NCI-H446 treated with DMSO at 0.1 percent for 48 hours (cell line): ENCODE measurements around the gene NIPA2.

Experiments
- DNase-seq: peaks from one replicate; lab custom pipeline; 2025; lab: John Stamatoyannopoulos, UW

NIPA2 gene

DNA sequence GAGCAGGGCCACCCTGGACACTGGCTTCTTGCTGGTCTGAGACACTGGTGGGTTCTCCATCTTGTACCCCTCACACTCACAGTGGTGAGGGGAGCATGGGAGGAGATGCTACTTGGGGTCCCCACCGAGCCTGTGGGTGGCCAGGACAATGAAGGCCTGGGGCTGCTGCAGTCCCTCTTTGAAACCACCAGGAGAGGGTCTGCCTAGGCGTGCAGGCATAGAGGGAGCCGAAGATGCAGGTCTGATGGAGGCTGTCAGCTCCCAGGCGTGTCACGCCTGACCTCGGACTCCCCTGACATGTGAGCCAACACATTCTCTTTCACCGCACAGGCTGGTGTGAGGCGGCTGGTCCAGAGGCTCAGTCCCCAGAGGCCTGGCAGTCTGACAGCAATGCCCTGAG, 39.1 kb downstream of the NIPA2 start:
- DNase-seq = no peak

DNA sequence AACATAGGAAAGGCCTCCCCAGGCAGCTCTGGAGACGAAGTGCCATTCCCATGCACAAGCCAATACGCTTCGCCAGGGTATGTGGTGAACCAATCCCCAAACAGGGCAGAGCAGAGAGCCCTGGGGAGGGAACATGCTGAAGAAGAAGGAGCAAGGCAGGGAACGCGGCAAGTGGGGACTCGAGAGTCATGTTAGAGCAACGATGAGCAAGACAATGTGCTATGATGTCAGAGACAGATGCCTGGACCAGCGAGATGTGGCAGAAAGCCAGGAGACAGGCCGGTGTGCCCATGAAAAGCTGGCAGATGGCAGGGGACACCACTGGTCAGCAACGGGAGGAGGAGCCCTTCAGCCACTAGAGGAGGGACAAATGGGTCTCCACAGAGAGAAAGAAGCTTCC, 39.6 kb downstream of the NIPA2 start:
- no peak for DNase-seq

DNA sequence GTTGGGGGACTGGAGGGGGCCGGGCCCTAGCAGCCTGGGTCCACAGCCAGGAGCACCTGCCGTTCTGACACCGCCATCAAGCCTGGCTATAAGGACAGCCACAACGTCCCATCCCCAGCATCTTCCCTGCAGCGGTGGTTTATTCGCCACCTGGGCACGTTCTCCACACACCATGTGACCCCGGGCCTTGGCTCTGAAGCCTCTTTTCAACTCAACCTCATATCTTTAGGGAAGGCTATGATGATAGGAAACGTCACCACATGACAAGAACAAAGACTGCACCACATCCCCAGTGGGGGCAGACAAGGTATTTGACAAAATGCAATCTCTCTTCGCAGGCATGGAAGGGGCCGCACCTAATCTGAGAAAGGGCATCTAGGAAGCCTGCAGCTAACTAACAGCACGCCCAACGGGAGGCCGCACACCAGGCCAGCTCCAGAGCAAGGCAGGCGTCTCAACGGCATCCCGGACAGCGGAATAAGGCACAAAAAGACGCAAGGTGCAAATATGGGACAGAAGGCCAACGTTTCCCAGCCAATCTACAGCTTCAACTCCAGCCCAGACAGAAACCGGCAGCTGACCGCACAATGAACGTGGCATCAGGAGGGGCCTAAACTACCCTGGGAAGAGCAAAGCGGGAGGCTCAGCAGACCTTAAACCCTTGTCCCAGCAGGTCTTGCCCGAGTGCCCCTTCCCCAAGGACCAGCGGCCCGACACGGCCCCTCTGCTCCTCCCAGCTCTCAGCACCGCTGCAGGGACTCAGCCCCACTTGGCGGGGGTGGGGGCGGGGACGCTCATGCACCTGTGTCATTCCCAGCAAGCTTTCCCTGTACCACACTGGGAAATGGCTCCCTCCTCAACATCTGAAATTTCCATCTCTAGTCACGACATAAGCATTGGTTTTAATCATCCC, 41.9 kb downstream of the NIPA2 start:
- no peak for DNase-seq

DNA sequence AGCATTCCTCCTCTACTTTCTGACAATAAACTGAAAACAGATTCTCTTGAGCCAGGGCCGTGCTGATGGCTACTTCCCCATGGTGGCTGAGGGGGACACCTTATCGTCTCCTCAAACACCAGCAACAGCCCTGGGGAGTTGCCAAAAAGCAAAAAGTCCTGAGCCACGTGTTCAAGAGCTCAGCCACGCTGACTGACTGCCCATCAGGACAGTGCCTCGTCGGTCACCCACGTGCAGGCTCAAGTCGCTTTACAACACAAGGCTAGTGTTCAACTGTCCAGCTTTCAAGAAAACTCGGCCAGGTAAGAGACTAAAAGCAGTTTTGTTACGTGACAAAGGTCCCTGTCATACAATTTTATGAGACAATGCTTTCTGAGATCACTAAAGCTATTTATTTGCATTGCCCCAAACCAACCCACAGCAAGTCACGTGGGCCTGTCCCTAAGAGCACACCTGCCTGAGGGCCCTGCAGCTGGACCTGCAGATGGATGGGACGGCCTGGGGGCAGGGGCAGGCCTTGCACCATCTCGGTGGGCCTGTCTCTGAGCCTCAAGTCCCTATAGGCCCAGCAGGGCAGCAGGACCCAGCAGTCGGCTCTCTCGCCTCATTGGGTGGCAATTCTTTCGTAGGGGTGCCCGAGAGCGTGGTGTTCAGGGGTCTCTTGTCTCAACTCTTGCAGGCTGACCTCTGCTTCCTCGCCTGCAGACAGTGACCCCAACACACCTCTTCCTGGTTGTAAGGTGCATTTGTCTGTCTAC, 42.7 kb downstream of the NIPA2 start:
- DNase-seq = no peak

DNA sequence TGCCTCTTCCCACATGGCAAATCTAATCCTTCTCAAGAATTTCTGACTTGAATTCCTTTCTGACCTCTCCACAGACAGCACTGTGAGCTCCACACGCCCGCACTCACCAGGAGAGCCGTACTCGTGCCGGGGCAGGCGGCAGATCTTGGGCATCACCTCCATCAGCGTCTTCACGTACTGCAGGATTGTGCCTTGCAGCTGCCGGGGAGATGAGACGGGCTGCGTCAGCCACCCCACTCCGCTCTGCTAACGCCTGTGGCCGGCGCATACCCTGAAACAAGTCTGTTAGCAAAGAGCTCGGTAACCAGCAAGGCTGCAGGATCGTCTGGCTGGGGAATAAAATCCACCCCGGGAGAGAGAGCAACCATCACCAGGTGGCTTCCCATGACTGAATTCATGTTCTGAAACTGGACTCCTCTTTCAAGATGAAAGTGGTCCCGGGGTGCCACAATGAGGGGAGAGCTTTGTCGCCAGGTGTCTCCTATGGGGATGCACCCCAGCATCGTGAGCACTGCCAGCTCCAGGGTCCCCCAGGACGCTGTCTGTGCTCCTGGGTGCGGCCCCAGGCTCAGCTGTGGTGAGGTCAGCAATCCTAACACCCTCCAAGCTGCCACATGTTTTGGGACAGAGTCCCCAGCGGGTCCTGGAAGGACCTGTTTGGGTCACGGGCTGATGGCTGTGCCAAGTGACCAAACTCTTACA, 43.4 kb downstream of the NIPA2 start:
- no peak for DNase-seq

DNA sequence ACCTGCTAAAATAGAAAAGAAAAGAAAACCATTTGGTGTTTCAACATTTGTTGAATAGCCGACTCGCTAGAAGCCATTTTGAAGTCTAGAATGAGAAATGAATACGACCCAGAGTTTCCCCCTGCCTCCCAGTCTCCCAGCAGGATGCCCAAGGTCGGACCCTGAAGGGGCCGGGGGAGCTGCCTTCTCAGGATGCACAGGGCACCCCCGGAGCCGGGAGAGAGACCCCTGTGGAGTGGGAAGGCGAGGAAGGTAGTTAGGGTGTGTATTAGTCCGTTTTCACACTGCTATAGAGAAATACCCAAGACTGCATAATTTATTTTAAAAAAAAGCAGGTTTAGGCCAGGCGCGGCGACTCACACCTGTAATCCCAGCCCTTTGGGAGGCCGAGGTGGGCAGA, 44.7 kb downstream of the NIPA2 start:
- DNase-seq = no peak

DNA sequence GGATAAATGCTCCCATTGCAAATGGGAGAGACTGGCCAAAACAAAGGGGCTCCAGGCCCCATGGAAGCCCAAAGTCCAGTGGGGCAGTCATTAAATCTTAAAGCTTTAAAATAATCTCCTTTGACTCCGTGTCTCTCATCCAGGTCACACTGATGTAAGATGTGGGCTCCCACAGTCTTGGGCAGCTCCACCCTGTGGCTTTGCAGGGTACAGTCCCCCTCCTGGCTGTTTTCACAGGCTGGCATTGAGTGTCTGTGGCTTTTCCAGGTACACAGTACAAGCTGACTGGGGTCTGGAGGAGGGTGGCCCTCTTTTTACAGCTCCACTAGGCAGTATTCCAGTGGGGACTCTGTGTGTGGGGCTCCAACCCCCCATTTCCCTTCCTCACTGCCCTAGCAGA, 45.9 kb downstream of the NIPA2 start:
- no peak for DNase-seq

DNA sequence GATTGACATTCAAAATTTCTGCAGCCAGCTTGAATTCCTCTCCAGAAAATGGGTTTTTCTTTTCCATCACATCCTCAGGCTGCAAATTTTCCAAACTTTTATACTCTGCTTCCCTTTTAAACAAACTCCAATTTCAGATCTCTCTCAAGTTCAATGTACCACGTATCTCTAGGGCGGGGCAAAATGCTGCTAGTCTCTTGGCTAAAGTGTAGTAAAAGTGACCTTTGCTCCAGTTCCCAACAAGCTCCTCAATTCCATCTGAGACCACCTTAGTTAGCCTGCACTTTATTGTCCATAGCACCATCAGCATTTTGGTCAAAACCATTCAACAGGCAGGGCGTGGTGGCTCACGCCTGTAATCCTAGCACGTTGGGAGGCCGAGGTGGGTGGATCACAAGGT, 46.7 kb downstream of the NIPA2 start:
- no peak for DNase-seq

DNA sequence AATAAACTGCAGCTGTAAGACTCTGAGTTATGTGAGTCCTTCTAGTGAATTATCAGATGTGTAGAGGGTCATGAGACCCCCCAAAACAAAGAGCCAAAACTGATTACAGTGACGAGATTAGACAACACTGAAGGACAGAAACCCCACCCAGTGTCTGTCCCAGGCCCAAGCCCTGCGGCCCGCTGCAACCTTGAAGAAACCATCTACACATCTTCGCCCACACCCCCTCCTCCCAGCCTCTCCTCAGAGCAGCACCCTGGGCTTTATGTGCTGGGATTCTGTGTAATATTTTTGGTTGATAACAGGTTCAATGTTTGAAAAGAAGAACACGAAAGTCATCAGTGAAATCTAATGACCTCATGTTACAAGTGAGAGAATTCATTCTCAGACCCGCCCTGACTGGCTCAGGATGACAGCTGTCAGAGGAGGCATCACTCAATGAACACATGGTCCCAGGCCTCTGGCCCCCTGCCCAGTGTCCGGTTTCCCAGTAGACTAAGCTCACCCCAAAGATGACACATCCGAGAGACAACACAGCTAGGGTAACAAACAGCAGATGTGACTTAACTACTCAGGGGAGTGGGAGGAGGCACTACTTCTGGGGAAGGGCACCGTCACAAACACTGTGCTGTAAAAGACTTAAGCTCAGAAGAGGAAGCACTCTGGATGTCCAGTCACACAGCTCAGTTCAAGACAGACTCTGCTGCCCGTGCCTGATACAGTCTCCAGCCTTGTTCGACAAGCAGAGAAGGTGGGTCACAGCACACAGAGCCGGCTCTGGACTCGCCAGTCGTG, 48.9 kb downstream of the NIPA2 start:
- no peak for DNase-seq

DNA sequence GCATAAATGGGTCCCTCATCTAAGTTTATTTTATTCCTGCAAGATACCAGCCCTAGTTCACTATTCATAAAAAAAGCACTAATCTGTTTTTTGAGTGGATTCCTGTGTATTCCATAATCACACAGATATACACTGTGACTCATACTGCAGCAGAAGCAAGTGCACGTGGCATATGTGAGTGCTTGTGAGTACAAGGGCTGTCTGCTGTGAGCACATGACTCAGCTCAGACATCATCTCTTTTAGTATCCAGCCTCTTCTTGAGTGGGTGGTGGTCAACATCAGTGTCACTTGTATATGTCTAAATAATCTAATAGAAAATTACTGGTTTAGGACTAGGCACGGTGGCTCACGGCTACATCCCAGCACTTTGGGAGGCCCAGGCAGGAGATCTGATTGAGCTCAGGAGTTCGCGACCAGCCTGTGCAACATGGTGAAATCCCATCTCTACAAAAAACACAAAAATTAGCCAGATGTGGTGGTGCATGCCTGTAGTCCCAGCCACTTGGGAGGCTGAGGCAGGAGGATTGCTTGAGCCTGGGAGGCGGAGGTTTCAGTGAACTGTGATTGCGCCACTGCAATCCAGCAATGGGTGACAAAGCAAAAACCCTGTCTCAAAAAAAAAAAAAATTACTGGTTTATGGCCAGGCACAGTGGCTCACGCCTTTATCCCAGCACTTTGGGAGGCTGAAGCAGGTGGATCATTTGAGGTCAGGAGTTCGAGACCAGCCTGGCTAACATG, 49.8 kb downstream of the NIPA2 start:
- no peak for DNase-seq

DNA sequence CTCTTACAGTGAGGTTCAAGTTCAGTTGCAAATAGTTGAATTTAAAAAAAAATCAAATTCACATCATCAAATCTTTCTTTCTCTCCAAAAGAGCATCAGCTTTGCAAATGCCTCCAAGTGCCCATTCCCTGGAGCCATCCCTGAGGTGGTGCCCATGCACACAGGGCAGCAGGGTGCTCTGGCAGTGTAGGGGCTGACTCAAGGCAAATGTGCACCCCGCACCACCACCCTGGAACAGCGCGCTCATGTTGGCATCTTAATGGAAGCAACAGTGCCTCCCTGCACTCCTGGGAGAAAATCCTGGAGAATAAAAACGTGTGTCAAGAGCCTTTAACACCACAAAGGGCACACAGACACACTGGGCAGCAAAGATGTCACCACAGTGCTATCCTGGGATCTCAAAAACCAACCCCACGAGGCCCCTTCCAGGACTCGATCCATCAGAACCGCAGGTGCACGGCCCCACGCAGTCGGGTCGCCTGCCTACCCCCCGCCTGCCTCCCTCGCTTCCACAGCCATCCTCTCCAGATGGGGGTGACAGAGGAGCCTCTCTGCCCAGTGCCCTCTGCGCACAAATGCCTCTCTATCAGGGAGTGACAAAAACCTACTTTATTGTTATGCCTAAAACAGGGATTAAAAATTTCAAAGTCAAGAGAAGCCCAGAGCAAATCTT, 50.8 kb downstream of the NIPA2 start:
- DNase-seq = no peak

DNA sequence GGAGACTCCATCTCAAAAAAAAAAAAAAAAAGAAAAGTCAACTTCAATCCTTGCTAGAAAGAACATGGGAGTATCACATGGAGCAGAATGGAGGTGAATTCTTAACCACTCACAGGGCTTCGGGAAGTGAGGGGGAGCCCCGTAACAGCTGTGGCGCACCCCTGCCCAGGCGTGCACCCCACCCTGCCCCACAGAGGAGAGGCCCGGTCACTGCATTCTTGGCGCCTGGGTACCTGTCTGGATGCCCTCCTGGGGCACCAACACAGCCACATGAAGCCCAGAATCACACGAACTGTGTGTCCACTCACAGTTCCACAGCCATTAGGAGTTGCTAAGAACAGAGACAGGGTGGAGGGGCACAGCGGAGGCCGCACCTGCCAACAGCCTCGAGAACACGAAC, 51.8 kb downstream of the NIPA2 start:
- DNase-seq = no peak

DNA sequence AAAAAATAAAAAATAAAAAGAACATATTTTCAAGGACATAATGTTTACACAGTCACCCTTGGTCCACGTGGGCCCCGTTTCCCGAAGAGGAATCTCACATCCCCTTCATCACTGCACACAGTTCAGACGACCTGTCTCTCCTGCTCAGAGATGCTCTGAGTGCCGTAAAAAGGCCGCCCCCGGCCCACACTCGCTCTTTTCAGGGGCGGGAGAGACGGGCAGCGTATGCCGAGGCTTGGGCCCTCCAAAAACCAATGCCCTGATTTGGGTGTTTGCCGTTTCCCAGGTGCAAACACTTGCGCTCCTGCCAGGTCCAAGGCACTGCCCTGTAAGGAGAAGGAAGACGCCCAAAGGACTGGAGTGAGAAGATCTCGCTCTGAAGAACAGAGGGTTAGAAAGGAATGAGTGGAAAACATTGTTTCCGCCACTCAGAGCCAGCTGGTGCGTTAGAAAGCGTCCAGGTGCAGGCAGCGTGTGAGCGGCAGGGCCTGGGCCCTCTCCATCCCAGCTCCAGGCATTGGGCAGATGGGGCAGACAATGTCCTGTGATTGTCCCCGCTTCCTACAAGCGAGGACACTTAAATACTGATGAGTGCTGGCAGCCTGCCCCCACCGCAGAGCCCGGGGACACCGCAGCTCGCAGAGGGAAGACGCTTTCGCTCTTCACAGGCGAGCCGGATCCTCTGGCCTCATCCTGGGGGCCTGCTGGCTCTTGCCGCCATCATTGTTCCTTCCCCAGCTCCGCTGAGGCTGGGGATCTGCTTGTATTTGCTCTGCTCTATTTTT, 53.2 kb downstream of the NIPA2 start:
- no peak for DNase-seq

DNA sequence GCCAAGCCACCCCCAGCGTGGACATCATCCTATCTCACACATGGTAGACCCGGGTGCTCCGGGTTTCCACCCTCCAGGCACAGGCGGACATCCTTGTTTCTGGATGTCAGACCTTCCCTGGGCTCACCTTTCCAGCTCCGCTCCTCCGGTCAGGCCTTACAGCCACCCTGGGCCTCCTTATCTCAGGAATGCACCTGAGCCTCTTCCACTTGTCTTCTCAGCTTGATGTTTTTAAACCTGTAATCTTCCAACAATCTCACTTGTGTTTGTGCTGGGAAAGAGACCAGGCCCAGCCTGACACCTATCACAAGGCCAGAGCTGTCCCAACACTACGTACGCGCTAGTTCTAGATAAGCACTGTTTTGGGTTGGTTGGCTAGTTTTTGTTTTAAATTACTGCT, 53.9 kb downstream of the NIPA2 start:
- DNase-seq = no peak

DNA sequence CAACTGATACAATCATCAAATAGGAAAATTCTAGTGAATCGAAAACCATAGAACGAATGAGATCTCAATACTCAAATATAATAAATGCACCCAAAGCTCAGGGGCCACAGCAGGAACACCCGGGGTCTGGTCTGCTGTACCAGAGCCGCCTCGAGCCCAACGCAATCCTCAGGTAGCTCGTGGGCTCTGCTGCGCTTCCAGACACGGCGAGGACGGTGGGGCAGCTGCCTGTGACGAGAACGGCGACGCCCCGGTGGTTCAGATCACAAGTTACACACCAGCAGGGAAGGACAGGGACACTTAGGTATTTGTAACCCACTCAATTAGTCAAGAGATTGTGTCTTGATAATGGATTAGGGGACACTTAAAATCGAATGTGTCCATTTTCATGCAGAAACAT, 54.6 kb downstream of the NIPA2 start:
- DNase-seq = no peak

DNA sequence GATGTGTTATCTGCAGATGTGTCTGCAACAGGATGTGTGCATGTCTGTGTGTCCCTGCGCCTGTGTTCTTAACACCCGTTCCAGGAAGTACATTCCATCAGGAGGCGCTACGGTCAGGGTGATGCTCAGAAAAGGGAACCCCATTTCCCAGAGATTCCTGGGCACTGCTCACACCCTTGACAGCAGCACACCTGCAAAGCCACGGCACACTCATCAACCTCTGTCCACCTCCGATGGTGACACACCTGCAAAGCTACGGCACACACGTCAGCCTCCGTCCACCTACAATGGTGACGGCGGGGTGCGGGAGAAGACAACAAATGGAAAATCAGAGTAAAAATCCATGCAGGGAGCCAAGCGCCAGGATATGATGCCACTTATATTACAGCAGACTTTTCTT, 55.4 kb downstream of the NIPA2 start:
- no peak for DNase-seq

DNA sequence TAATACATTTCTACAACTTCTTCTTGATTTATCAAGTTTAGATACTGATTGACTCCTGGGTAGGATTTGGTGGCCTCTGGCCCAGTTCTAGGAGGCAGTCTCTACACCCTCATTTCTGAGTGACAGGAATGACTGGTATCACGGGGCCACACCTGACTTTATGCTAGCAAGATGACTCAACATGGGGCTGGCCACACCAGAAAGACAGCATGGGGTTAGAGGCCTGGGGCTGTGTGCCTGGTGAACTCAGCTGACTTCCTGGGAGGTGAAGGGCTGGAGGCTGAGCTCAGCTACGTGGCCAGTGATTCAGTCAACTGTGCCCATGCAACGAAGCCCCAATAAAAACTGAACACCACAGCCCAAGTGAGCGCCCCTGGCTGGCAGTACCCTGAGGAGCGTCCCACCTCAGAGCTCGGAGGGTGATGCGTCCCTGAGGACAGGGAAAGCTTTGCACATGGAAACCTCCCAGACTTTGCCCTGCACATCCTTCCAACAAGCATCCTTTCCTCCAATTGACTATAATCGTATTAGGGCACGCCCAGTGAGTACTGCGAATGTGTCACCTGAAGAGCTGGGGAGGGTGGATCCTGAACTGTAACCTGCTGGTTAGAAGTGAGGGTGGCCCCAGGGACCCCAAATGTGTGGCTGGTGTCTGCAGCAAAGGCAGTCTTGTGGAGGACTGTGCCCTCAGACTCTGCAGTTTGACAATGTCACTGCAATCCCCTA, 57.2 kb downstream of the NIPA2 start:
- DNase-seq = no peak

DNA sequence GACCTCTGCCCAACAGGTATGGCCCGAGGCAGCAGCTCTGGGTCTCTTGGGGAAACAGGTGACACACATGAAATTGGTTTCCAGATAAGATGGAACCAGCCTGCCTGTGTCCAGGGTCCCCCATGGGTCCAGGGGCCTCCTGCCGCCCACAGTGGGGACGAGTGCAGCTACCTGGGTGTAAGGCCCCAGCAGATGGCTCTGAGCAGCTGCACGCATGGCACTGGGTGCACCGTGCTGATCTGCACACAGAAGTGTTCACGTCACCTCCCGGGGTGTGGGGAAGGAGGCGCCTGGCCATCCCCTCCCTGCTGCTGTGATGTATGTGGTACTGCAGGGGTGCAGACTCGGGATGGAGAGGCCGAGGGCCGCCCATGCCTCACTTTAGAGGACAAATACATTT, 63.6 kb downstream of the NIPA2 start:
- DNase-seq = no peak

DNA sequence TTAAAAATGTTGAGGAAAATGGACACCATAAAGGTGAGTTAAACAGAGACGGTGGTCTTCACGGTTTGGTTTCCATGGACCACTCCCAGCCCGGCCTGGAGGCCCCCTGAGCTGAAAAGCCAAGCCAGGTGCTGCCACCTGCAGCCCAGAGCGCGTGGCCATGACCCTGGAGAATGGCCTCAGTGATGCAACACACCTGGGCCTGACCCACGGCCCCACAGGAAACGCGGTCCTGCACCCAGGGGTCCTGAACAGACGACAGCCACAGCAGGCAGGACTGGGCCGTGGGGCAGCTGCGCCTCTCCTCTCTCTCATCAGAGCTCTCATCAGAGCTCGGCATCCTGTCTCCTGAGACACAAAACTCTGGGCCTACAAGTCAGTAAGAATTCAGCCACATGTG, 64.1 kb downstream of the NIPA2 start:
- DNase-seq = no peak
